COR-L47 (cell line): ENCODE results near the gene TGM6.
"Not testable (repeated sequence)": the region's sequence is repeated elsewhere in the genome, so short reads cannot be mapped to it uniquely, and the experiment has no call there.

Source experiments
- DNase-seq: peaks from one replicate; lab custom pipeline; 2025; lab: John Stamatoyannopoulos, UW

Gene TGM6

DNA sequence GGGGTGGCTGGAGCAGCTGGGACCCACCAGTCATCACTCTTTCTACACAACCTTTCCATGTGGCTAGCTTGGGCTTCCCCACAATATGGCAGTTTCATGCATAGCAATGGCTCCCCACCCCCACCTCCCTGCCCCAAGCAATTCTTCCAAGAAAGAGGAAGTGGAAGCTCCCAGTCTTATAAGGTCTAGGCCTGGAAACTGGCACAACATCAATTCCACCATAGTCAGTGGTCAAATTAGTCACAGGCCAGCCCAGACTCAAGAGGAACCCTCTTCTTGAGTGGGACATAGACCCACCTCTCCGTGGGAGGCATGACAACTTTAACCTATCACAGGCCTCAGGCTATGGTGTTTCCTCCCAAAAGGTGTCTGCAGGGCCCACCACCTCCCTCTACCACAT, 17.7 kb downstream of the TGM6 start:
- DNase-seq = no peak

DNA sequence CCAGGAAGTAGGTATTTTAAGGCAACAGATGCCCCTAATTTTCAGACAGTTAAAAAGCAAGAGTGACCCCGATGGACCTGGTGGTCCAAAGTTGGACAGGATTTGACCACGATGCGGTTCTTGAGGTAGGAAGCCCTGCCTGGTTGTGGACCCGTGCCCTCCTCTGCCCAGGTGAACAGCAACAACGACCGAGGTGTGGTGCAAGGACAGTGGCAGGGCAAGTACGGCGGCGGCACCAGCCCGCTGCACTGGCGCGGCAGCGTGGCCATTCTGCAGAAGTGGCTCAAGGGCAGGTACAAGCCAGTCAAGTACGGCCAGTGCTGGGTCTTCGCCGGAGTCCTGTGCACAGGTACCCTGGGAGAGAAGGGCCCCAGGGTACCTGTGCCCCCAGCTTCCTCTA, 18.7 kb downstream of the TGM6 start:
- DNase-seq = no peak

DNA sequence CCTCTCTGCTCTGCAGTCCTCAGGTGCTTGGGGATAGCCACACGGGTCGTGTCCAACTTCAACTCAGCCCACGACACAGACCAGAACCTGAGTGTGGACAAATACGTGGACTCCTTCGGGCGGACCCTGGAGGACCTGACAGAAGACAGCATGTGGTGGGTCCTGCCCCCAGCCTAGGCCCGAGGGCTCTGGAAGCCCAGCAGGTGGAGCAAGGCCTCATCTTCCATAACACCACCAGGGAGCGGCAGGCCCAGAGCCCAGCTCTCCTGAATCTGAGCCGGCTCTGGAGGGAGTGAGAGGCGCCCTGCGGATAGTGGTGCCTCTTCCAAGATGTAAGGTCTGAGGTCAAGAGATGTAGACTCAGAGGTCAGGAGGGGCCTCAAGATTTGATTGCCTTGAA, 19.6 kb downstream of the TGM6 start:
- DNase-seq = no peak

DNA sequence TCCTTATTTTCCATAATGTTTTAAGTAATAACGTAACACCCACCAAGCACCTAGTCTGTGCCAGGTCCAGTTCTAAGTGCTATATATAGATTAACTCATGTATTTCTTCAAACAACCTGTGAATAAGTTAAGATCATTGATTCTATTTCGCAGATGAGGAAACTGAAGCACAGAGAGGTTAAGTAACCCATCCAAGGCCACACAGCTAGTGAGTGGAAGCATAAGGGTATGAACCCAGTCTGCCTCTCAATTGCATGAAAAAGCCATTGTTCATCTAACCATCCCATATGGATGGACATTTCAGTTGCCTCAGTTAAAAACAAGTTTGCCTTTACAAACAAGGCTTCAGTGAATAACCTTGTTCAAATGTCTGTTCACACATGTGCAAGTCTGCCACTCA, 20.8 kb downstream of the TGM6 start:
- DNase-seq = no peak

DNA sequence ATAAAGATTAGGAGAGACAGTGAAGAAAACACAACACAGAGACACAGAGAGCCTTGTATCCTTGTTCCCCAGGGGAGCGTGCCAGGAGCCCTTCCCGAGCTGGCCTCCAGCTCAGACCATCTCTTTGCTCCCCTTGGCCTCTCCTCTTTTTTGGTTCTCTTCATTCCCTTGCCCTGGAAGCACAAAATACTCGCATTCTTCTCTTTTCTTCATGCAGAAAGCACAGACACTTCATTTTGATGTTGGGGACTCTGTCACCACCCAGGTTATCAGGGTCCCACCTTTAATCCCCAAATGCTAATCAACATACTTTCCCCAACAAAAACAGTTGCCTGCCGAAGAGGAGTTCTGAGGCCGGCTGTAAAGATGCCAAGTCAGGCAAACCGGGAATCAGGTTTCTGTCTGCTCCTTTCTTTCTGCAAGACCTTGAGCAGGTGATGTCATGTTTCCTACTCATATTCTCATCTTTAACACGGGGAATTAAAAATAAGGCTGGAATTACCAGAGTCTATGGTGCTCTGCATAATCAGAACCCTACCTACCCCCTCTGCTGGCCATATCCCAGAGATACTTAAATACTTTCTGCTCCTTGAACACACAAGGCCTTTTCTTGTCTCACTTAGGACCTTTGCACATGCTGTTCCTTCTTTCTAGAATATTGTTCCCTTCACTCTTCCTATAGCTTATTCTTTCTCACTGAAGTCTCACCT, 21.7 kb downstream of the TGM6 start:
- DNase-seq = peak; percentile 29

DNA sequence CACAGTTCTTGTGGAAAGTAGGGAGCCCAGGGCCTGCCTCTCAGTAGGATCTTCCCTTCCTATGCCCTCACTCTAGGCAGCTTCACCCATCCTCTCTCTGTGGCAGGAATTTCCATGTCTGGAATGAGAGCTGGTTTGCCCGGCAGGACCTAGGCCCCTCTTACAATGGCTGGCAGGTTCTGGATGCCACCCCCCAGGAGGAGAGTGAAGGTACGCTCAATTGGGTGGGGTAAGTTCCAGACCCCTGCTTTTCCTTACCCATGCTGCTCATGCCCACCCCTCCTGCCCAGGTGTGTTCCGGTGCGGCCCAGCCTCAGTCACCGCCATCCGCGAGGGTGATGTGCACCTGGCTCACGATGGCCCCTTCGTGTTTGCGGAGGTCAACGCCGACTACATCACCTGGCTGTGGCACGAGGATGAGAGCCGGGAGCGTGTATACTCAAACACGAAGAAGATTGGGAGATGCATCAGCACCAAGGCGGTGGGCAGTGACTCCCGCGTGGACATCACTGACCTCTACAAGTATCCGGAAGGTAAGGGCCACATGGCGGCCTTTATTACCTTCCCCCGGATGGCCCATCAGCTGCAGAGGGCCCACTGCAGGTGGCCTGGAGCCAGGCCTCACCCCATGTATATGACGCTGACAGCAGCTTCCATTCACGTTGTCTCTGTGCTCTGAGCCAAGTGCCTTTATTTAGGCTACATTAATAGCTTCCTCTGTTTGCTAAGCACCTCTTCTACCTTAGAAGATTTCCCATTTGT, 22.8 kb downstream of the TGM6 start:
- no peak for DNase-seq

DNA sequence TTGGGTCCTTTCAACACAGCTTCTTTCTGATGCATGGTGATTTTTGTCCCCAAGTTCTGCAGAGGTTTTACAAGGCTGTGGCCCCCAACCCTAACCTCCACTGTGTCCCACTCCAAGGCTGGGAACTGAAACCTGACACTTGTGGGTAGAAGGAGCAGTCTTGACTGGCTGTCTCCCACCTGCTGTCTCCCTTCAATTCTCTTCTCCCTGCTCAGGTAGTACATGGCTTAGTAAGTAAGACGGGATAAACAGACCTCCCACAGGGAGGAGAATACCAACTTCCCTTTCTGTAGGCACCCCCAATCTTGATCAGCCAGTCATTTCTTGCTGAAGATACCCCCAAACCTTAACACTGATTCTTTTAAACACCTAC, 25.0 kb downstream of the TGM6 start:
- DNase-seq = no peak

DNA sequence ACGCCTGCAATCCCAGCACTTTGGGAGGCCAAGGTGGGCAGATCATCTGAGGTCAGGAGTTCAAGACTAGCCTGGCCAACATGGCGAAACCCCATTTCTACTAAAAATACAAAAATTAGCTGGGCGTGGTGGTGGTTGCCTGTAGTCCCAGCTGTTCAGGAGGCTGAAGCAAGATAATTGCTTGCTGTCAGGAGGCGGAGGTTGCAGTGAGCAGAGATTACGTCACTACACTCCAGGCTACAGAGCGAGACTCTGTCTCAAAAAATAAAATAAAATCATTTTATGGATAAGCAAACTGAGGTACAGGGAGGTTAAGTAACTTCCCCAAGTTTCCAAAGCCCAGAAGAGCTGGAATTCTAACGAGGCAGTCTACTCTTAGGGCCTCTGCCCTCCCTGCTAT, 26.7 kb downstream of the TGM6 start:
- DNase-seq = not testable (repeated sequence)

DNA sequence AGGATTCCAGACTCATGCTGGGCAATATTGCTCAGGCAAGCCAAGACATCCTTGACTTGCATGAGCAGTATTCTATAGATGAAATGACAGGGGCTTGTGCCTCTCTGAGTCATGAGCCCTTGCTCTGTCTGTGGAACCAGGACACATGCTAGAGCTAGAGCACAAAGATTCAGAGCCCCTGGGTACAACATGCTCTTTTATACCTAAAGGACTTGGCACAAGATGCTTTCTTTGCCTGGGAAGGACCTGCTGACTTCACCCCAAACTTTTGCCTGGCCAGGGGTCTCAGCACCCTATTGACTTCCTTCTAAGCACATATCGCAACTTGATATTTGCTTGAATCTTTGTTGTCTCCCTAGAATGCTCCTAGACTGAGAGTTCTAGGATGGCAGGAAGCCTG, 27.4 kb downstream of the TGM6 start:
- DNase-seq = no peak

DNA sequence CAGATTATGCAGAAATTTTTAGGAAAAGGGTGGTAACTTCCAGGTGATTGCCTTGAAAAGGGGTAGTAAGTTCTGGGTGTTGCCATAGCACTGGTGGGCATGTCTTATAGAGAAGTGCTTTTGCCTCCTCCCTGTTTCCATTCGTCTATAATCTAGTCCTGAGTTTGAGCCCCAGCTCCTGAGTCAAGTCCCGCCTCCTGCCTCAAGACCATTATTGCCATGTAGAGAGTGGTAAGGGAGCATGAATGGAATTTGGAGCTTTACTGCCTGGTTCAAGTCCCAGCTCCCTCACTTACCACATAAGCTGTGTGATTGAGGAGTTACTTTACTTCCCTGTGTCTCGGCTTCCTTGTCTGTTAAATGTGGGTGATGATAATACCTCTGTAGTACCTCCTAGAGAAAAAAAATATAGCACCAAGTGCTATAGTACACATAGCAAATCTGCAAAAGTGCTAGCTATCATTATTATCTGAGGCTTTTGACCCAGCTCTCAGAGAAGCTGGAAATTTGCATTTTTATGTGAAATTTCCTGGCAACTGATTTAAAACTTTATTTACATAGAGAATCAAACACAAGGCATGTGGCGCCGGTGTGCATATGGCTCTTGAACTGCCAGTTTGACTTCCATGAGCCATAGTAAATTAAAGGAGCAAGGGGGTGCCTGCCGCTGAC, 36.0 kb downstream of the TGM6 start:
- DNase-seq = no peak

DNA sequence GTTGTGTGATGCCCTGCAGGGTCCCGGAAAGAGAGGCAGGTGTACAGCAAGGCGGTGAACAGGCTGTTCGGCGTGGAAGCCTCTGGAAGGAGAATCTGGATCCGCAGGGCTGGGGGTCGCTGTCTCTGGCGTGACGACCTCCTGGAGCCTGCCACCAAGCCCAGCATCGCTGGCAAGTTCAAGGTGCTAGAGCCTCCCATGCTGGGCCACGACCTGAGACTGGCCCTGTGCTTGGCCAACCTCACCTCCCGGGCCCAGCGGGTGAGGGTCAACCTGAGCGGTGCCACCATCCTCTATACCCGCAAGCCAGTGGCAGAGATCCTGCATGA, 36.5 kb downstream of the TGM6 start:
- DNase-seq = no peak

DNA sequence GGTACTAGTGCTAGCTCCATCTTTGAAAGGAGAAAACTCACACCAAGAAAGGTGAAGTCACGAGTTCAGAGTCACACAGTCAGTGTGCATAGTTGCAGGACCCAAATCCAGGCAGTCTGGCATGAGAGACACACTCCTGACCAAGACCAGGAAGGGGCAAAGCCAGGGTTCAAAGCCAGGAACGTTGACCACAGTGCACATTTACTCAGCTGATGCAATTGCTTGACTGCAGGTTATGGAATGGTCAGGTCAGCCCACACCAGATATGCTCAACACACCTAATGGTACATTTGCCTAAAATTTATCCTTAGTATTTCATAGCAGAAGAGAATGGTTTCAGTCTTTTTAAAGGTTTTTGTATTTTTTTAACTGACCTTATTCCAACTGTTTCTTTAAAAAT, 37.7 kb downstream of the TGM6 start:
- DNase-seq = no peak

DNA sequence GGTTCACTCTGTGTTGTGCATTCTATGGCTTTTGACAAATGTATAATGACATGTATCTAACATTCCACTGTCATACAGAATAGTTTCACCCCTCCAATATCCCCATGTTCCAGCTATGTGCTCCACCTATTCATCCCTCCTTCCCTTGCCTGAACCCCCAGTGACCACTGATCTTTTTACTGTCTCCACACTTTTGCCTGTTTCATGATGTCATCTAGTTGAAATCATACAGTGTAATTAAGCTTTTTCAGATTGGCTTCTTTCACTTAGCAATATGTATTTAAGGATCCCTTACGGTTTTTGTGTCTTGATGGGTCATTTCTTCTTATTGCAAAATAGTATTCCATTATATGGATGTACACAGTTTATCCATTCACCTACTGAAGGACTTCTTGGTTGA, 39.8 kb downstream of the TGM6 start:
- DNase-seq = no peak

DNA sequence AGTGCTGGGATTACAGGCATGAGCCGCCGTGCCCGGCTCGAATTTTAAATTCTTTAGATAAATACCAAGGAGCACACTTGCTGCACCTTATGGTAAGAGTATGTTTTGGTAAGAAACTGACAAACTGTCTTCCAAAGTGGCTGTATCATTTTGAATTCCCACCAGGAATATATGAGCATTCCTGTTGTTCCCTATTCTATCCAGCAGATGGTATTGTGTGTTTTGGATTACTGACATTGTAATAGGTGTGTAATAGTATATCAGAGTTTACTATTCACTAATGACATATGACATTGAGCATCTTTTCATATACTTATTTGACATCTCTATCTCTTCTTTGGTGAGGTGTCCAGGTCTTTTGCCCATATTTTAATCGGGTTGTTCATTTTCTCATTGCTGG, 40.5 kb downstream of the TGM6 start:
- no peak for DNase-seq

DNA sequence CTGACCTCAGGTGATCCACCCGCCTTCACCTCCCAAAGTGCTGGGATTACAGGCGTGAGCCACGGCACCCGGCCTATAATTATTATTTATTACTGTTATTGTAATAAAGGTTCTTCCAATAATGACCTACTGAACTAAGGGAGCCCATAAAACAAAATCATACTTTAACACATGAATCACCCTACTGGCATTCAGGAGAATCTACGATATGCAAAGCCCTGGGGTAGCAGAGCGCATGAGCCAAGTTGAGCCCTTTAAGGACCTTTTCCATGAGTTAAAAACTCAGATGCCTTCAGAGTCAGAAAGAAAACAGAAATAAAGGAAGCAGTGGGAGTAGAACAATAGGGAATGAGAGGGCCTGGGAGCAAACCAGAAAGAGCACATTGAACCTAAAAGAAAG, 48.4 kb downstream of the TGM6 start:
- DNase-seq = no peak

DNA sequence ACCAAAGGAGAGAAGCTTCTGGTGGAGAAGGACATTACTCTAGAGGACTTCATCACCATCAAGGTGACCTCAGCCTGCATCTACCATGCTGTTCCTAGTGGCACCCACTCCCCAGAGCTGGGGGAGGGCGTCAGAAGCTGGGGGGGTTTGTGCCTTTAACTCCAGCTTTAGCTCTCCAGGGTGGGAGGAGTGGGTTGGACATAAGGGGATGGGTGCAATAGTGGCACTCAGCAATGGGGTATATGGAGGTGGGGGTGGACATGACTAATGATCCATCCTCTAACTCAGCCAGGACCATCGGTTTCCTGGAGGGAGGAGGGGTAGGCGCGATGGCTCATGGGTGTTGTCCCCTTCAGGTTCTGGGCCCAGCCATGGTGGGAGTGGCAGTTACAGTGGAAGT, 49.8 kb downstream of the TGM6 start:
- no peak for DNase-seq

DNA sequence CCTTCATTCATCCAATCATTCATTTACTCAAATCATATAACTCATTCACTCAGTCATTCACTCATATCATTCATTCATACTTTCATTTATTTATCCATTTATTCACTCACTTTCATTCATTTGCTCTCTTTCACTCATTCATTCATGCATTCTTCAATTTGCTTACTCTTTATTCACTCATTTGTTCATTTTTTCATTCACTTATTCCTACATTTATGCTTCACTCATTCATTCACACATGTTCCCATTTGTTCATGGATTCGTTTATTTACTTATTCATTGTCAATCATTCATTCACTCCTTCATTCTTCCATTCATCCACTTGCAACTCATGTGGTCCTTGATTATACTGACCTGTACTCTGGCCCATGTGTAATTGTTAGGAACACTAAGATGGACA, 50.5 kb downstream of the TGM6 start:
- no peak for DNase-seq

DNA sequence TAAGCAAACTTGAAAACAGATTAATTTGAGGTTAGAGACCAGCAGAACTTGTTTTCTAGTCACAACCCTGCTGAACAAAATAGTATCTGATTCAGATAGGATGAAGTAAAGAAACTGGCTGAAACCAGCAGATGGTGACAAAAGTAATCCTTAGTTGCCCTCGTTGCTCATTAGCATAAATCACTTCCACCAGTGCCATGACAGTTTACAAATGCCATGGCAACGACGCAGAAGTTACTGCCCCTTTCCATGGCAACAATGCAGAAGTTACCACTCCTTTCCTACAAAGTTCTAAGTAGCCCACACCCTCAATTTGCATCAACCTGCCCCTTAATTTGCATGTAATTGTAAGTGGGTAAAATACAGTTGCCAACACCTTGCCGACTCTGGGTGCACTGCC, 66.1 kb downstream of the TGM6 start:
- DNase-seq = no peak

DNA sequence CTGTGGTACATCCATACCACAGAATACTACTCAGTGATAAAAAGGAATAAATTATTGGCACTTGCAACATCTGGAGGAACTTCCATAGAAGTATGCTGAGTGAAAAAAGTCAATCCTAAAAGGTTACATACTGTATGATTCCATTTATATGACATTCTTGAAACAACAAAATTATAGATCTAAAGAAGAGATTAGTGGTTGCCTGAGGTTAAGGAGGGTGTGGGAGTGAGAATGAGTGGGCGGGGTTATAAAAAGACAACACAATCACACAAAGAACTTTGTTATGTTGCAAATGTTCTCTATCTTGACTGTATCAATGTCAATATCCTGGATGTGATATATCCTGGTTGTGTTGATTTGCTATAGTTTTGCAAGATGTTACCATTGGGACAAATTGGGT, 68.7 kb downstream of the TGM6 start:
- no peak for DNase-seq

DNA sequence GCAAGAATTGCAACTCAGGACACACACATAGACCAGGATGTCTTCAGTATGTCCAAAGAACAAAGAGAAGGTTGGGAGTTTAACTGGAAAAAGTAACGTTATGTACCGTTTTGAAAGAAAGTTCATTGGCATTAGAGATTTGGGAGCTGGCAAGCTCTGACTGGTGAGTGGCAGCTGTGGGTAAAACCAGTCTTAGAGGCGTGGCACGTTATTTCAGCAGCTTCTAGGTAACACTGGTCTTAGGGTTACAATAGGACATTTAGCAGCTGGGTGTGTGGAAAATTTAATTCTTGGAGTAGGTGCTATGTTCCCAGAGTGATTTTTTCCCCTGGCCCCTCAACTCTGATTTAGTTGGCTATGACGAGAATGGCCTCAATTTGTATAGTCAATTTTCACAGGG, 70.7 kb downstream of the TGM6 start:
- no peak for DNase-seq

DNA sequence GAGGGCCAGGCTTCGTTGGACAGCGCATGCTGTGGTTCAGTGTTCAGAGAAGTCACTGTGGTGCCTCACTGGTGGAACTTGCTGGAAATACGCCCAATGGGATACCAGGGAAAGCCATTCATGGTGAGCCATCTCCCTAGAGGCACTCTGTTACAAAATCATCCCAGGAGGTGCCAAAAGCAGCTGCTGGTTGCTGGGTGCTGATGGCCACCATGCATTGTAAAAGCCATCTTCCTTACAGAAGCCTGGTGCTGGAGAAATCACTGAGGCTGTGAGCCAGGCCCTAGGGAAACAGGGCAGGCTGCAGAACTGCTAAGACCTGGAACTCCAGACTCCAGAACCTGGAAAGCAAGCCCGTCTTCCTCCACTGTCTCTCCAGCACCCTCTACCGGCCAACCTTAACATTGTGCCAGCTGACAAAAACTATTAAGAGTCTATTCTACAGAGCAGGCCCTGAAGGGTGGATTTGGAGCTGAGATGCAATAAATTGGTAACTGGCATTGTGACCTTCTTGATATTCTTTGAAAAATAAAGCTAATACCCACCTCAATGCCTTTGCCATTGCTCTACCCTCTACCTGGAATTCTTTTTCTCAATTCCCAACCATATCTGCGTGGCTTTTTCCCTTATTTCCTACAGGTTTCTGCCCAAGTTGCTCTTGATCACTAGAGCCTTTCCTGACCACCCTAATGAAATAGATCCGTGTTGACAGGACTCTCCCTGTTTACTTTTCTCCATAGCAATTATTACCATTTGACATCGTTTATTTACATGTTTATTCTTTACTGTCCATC, 71.4 kb downstream of the TGM6 start:
- peak; percentile 59 for DNase-seq

DNA sequence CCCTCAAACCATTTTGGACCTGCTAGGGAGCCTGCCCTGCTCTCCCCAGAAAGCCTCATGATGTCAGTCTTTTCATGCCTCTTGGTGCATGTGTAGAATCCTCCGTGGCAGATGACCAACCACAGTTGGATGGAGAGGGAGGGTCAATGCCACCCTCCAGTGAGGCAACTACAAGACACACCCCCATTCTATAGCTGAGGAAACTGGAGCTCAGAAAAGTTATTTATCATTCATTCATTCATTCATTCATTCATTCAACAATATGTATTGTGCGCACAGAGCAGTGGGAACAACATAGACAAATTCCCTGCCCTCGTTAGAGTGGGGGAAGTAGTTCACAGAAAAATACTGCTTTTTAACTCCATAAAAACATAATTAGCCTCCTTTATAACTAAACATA, 73.1 kb downstream of the TGM6 start:
- no peak for DNase-seq
